Upper lobe of left lung (tissue), 4 donors: Measurements from ENCODE around the gene CAPN9.

ENCODE experiments used
- POLR2A ChIP-seq, 4 donors: fragments of 450-650 bp; IDR thresholded peaks; one replicate each; pipeline ENCODE4 v1.5.1; 2016 to 2017; ENCODE audit warnings: antibody characterized with exemption in 4 of 4, mild to moderate bottlenecking in 2 of 4
- POLR2AphosphoS5 ChIP-seq, 2 donors: sonication (generic); formaldehyde crosslinking; IDR thresholded peaks; one replicate each; pipeline ENCODE4 v1.5.1; 2017; ENCODE audit warnings: antibody characterized with exemption in 2 of 2
- TF ChIP-seq, protein P1 (sequence below), 6 experiments: fragments of 450-650 bp in 4 of 6; fragments of 200-600 bp in 2 of 6; sonication (generic) in 2 of 6; IDR thresholded peaks; one replicate each; pipeline ENCODE4 v1.5.1; 2016 to 2019; ENCODE audit warnings: antibody characterized with exemption in 6 of 6

GRCh38 chr1:230807561-230808280 is 60.5 kb downstream of the CAPN9 start:
- TF ChIP-seq, protein P1, sequence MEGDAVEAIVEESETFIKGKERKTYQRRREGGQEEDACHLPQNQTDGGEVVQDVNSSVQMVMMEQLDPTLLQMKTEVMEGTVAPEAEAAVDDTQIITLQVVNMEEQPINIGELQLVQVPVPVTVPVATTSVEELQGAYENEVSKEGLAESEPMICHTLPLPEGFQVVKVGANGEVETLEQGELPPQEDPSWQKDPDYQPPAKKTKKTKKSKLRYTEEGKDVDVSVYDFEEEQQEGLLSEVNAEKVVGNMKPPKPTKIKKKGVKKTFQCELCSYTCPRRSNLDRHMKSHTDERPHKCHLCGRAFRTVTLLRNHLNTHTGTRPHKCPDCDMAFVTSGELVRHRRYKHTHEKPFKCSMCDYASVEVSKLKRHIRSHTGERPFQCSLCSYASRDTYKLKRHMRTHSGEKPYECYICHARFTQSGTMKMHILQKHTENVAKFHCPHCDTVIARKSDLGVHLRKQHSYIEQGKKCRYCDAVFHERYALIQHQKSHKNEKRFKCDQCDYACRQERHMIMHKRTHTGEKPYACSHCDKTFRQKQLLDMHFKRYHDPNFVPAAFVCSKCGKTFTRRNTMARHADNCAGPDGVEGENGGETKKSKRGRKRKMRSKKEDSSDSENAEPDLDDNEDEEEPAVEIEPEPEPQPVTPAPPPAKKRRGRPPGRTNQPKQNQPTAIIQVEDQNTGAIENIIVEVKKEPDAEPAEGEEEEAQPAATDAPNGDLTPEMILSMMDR (IDR thresholded peaks at IDR 0.05) = no peak
- TF ChIP-seq POLR2A (IDR thresholded peaks at IDR 0.05) (no peak), POLR2AphosphoS5 (IDR thresholded peaks at IDR 0.05) (no peak)
